NAMALWA (cell line): ENCODE results near the gene NEURL4.

ENCODE experiments used
- DNase-seq: peaks from one replicate; pipeline ENCODE4 v3.0.0-alpha.2; 2015; ENCODE audit warnings: low spot score

NEURL4 gene

GRCh38 chr17:7323731-7324437 is 5.3 kb downstream of the NEURL4 start:
- peak; percentile 34 for DNase-seq

- no peak for DNase-seq
Observed at GRCh38 chr17:7322520-7323194, 6.5 kb downstream of the NEURL4 start.

GRCh38 chr17:7321466-7321865 is 7.7 kb downstream of the NEURL4 start:
- no peak for DNase-seq

- no peak for DNase-seq
Observed at GRCh38 chr17:7318121-7318860, 10.8 kb downstream of the NEURL4 start.

GRCh38 chr17:7317161-7317803 is 11.9 kb downstream of the NEURL4 start:
- no peak for DNase-seq

GRCh38 chr17:7315570-7316235 is 13.4 kb downstream of the NEURL4 start:
- DNase-seq, result no peak

- DNase-seq, result peak; percentile 84
Observed at GRCh38 chr17:7314719-7315569, 14.2 kb downstream of the NEURL4 start, which contains the start of gene GPS2. TSS of gene GPS2 (minus strand) at chr17:7315360. CDS start at chr17:7315052, 308 bp downstream.

- DNase-seq, result peak; percentile 57
Observed at GRCh38 chr17:7313890-7314718, 15.0 kb downstream of the NEURL4 start.

- peak; percentile 46 for DNase-seq
Observed at GRCh38 chr17:7313088-7313889, 15.8 kb downstream of the NEURL4 start.

- DNase-seq, result no peak
Observed at GRCh38 chr17:7312432-7313087, 16.6 kb downstream of the NEURL4 start.

GRCh38 chr17:7311110-7311705 is 17.9 kb downstream of the NEURL4 start:
- no peak for DNase-seq

- no peak for DNase-seq
Observed at GRCh38 chr17:7309628-7310027, 19.5 kb downstream of the NEURL4 start.

- peak; percentile 73 for DNase-seq
Observed at GRCh38 chr17:7308625-7309433, 20.3 kb downstream of the NEURL4 start.

- peak; percentile 44 for DNase-seq
Observed at GRCh38 chr17:7307686-7308624, 21.2 kb downstream of the NEURL4 start.

- peak; percentile 98 for DNase-seq
Observed at GRCh38 chr17:7306911-7307685, 22.0 kb downstream of the NEURL4 start, which contains the start of gene EIF5A. TSS of gene EIF5A (plus strand) at chr17:7307628. CDS start at chr17:7309636, 2,008 bp downstream.
